Testis (tissue), 3 donors: ENCODE results near the gene C1R. TPM values are rescaled to one million over a fixed set of nuclear protein-coding genes. Genes with fewer than 3 reads are reported as not detected.

Experiments
- DNase-seq: peaks from one replicate; pipeline ENCODE4 v3.0.0-alpha.2; 2019
- H3K27ac ChIP-seq, 2 donors: fragments of 200-600 bp; sonication (generic); one replicate each; pipeline ENCODE4 v1.5.1; 2019
- H3K27me3 ChIP-seq: fragments of 200-600 bp; sonication (generic); one replicate; pipeline ENCODE4 v1.5.1; 2019
- H3K36me3 ChIP-seq: fragments of 200-600 bp; sonication (generic); one replicate; pipeline ENCODE4 v1.5.1; 2017; ENCODE audit warnings: low read depth; ENCODE audit errors: missing control alignments
- H3K4me1 ChIP-seq: fragments of 200-600 bp; sonication (generic); one replicate; pipeline ENCODE4 v1.5.1; 2019
- H3K4me3 ChIP-seq, 2 donors: fragments of 200-600 bp; sonication (generic); one replicate each; pipeline ENCODE4 v1.5.1; 2017 to 2019
- H3K9me3 ChIP-seq: fragments of 200-600 bp; sonication (generic); one replicate; pipeline ENCODE4 v1.5.1; 2017
- POLR2A ChIP-seq: fragments of 450-650 bp; IDR thresholded peaks from one replicate; pipeline ENCODE4 v1.6.1; 2017; ENCODE audit warnings: antibody characterized with exemption, mild to moderate bottlenecking, moderate library complexity
- WGBS, 2 donors: methylation state at CpG; one replicate each; pipeline ENCODE4 v1.1.5; 2018; 5-methylcytosine and 5-hydroxymethylcytosine counted together
- intact Hi-C: fragments of 100-400 bp; cut with DNase I; formaldehyde crosslinking; loops from one replicate; pipeline ENCODE4 v1.15.1; 2023; ENCODE audit warnings: low total_unique reads
- polyA plus RNA-seq: library from polyadenylated mRNA; stranded (reverse); fragments of 350-450 nt; fragmentation: Illumina TruSeq; extraction: RNeasy Lipid Tissue Mini Kit (QIAGEN cat#74804); gene quantifications from one replicate; pipeline ENCODE4 v1.2.3, GENCODE V29; 2014; ENCODE audit warnings: low read depth, low replicate concordance; ENCODE audit not compliant: insufficient read depth
- total RNA-seq, 2 donors: library from RNA; depleted of rRNA; stranded (reverse); fragments of >200 nt; gene quantifications; one replicate each; pipeline ENCODE4 v1.2.3, GENCODE V29; 2016
- TF ChIP-seq, protein P1 (sequence below), 3 experiments: fragments of 450-650 bp in 2 of 3; fragments of 200-600 bp in 1 of 3; sonication (generic) in 1 of 3; IDR thresholded peaks; one replicate each; pipeline ENCODE4 v1.5.1; 2016 to 2019; ENCODE audit warnings: antibody characterized with exemption in 3 of 3, mild to moderate bottlenecking in 2 of 3, moderate library complexity in 1 of 3

Gene C1R
- total and polyA plus RNA-seq, 3 donors from 2014 or later: 51.4 to 330 (median 174) TPM

GRCh38 chr12:7072035-7072434 lies 20.2 kb downstream of the C1R start:
- H3K27ac ChIP-seq: no peak overlapping the region
- no peak overlapping the region for H3K4me3 ChIP-seq
- DNase-seq: no peak
- intact Hi-C loops: no loop called here
- TF ChIP-seq, protein P1, sequence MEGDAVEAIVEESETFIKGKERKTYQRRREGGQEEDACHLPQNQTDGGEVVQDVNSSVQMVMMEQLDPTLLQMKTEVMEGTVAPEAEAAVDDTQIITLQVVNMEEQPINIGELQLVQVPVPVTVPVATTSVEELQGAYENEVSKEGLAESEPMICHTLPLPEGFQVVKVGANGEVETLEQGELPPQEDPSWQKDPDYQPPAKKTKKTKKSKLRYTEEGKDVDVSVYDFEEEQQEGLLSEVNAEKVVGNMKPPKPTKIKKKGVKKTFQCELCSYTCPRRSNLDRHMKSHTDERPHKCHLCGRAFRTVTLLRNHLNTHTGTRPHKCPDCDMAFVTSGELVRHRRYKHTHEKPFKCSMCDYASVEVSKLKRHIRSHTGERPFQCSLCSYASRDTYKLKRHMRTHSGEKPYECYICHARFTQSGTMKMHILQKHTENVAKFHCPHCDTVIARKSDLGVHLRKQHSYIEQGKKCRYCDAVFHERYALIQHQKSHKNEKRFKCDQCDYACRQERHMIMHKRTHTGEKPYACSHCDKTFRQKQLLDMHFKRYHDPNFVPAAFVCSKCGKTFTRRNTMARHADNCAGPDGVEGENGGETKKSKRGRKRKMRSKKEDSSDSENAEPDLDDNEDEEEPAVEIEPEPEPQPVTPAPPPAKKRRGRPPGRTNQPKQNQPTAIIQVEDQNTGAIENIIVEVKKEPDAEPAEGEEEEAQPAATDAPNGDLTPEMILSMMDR (IDR thresholded peaks at IDR 0.05): no peak
- TF ChIP-seq POLR2A: no peak
- H3K36me3 ChIP-seq: no peaks in the 10 kb centered on the region
- WGBS, 2 donors: 92% methylated on average over 6 of the region's 6 CpGs
- peaks cover 11% of the 10 kb centered on the region for H3K4me1 ChIP-seq
- H3K27me3 ChIP-seq: no peaks in the 10 kb centered on the region
- H3K9me3 ChIP-seq: no peaks in the 10 kb centered on the region

DNA sequence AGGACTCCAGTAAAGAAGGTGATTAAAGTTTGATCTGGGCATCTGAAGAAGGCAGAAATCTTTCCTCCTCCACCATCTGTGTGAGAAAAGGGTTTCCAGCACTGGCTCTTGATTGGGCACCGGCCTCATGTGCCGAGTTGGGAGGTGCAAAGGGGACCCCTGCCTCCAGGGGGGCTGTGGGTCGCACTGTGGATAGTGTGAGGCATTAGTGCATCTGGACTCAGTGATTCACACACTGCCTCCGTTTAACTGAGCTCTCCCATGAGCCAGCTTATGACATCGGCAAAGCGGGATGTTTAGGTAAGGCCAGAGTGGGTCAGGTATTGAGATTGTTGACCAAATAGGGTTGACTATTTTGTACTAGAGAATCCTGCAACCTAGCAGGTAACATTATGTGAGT lies 22.9 kb downstream of the C1R start:
- H3K36me3 ChIP-seq: no peaks in the 10 kb centered on the region
- 87 to 90% methylated on average over 6 of the region's 6 CpGs for WGBS, 2 donors

DNA sequence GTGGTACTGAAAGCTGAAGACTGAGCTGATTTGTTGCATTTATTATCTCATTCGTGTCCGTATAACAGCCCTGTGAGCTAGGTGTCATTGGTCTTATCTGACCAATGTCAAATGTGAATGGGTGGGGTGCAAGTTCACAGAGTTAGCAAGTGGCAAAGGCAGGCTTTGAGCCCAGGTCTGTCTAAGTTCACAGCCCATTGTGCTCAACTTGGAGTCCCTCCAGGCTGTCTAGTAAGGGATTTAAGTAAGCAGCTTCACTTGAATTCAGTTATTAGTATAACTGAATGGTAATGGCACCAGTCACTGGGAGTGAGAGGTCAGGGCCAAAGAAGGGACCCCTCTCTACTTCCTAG lies 23.3 kb downstream of the C1R start:
- no peak overlapping the region for H3K4me3 ChIP-seq
- intact Hi-C loops: no loop called here
- no peak overlapping the region for H3K27ac ChIP-seq
- H3K9me3 ChIP-seq: no peaks in the 10 kb centered on the region
- TF ChIP-seq POLR2A: no peak
- TF ChIP-seq, protein P1 (IDR thresholded peaks at IDR 0.05): no peak
- peaks cover 11% of the 10 kb centered on the region for H3K4me1 ChIP-seq
- WGBS, 2 donors: 39 to 75% methylated on average over 2 of the region's 2 CpGs
- H3K36me3 ChIP-seq: no peaks in the 10 kb centered on the region
- no peaks in the 10 kb centered on the region for H3K27me3 ChIP-seq
- DNase-seq: no peak

More for the DNA sequence above, 22.9 kb downstream of the C1R start:
- H3K27ac ChIP-seq: no peak overlapping the region
- H3K9me3 ChIP-seq: no peaks in the 10 kb centered on the region
- no peak for DNase-seq
- no peak overlapping the region for H3K4me3 ChIP-seq
- TF ChIP-seq, protein P1 (IDR thresholded peaks at IDR 0.05): no peak
- TF ChIP-seq POLR2A: no peak
- peaks cover 11% of the 10 kb centered on the region for H3K4me1 ChIP-seq
- no peaks in the 10 kb centered on the region for H3K27me3 ChIP-seq
- intact Hi-C loops: no loop called here

DNA sequence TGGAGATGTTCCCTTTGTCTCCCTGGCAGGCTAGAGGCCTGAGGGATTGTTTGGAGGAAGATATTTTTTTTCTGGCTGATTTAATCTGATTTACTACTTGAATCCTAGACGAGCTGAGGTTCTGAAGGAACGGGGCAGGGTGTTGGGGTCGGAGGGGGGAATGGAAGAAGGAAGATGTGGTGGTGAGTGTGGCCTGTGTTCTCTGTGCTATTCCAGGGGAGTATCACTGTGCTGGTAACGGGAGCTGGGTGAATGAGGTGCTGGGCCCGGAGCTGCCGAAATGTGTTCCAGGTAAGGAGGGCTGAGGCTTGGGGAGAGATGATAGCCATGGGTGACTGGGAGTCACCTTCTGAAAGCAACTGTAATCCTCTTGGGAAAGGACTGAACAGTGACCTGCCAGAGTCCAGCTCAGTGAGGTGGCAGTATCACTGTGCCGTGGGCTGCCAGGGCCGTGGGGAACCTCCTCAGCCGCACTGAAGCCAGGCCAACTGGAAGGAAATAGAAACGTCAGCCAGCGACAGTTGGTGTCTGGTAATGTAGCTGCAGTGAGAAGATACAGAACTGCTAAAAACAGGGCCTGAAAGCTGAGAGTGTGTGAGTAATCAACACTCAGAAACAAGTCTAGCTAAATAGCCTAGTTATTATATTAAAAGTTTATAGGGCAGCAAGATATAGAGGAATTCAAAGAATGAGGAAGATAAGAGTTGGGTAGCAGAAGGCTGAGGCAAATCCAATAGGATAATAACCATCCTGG lies 23.8 kb downstream of the C1R start:
- H3K27ac ChIP-seq: no peak overlapping the region
- no peak for DNase-seq
- no peaks in the 10 kb centered on the region for H3K36me3 ChIP-seq
- no peaks in the 10 kb centered on the region for H3K27me3 ChIP-seq
- no peak overlapping the region for H3K4me3 ChIP-seq
- H3K4me1 ChIP-seq: peaks cover 11% of the 10 kb centered on the region
- H3K9me3 ChIP-seq: no peaks in the 10 kb centered on the region
- TF ChIP-seq POLR2A: no peak
- TF ChIP-seq, protein P1 (IDR thresholded peaks at IDR 0.05): no peak
- intact Hi-C loops: no loop called here
- WGBS, 2 donors: 59 to 61% methylated on average over 11 of the region's 11 CpGs

GRCh38 chr12:7067096-7067495 lies 25.1 kb downstream of the C1R start:
- no peaks in the 10 kb centered on the region for H3K27me3 ChIP-seq
- no peak overlapping the region for H3K27ac ChIP-seq
- no peak overlapping the region for H3K4me3 ChIP-seq
- no peaks in the 10 kb centered on the region for H3K36me3 ChIP-seq
- intact Hi-C loops: no loop called here
- DNase-seq: no peak
- peaks cover 16% of the 10 kb centered on the region for H3K4me1 ChIP-seq
- WGBS, 2 donors: 88 to 93% methylated on average over 7 of the region's 7 CpGs
- TF ChIP-seq, protein P1 (IDR thresholded peaks at IDR 0.05): no peak
- TF ChIP-seq POLR2A: no peak
- H3K9me3 ChIP-seq: no peaks in the 10 kb centered on the region
